HG03196 (cell line): Measurements from ENCODE around the gene P3H4.
"Not testable (repeated sequence)": the region's sequence is repeated elsewhere in the genome, so short reads cannot be mapped to it uniquely, and the experiment has no call there.

Experiments used
- ATAC-seq: cut with Tn5 transposase; IDR thresholded peaks from one replicate; pipeline ENCODE4 v1.9.1; 2021; ENCODE audit not compliant: unreplicated experiment

Gene P3H4

GRCh38 chr17:41794540-41794975 lies 17.2 kb downstream of the P3H4 start:
- ATAC-seq, result no peak

GRCh38 chr17:41793784-41794539 lies 17.8 kb downstream of the P3H4 start:
- ATAC-seq, result no peak

- ATAC-seq, result no peak
Observed at GRCh38 chr17:41792845-41793783, 18.6 kb downstream of the P3H4 start.

- no peak for ATAC-seq
Observed at GRCh38 chr17:41787021-41787418, 24.7 kb downstream of the P3H4 start.

GRCh38 chr17:41786227-41787020 lies 25.3 kb downstream of the P3H4 start, which contains the start of gene JUP:
Gene JUP (minus strand): TSS chr17:41786711. CDS start chr17:41771854, 14,857 bp downstream.
- peak; percentile 65 for ATAC-seq

GRCh38 chr17:41785859-41786226 lies 25.9 kb downstream of the P3H4 start:
- ATAC-seq, result no peak

GRCh38 chr17:41785091-41785858 lies 26.5 kb downstream of the P3H4 start:
- ATAC-seq, result no peak

GRCh38 chr17:41784207-41784744 lies 27.5 kb downstream of the P3H4 start:
- ATAC-seq, result no peak

GRCh38 chr17:41782142-41782541 lies 29.6 kb downstream of the P3H4 start:
- ATAC-seq, result no peak

GRCh38 chr17:41781404-41782110 lies 30.2 kb downstream of the P3H4 start:
- ATAC-seq, result no peak

- ATAC-seq, result no peak
Observed at GRCh38 chr17:41779954-41780353, 31.8 kb downstream of the P3H4 start.

- ATAC-seq, result no peak
Observed at GRCh38 chr17:41777574-41778188, 34.1 kb downstream of the P3H4 start.

GRCh38 chr17:41777157-41777573 lies 34.6 kb downstream of the P3H4 start:
- ATAC-seq, result no peak

GRCh38 chr17:41776262-41776900 lies 35.4 kb downstream of the P3H4 start:
- ATAC-seq, result not testable (repeated sequence)

GRCh38 chr17:41775394-41776226 lies 36.1 kb downstream of the P3H4 start:
- ATAC-seq, result no peak

GRCh38 chr17:41773731-41774193 lies 38.0 kb downstream of the P3H4 start:
- ATAC-seq, result no peak

- ATAC-seq, result no peak
Observed at GRCh38 chr17:41773190-41773588, 38.6 kb downstream of the P3H4 start.
